ENCODE measurements around the gene DNMT3B. TPM values are rescaled to one million over a fixed set of nuclear protein-coding genes. Genes with fewer than 3 reads are reported as not detected.
"Not testable (repeated sequence)": the region's sequence is repeated elsewhere in the genome, so short reads cannot be mapped to it uniquely, and the experiment has no call there.

DNMT3B gene
- total RNA-seq, 1 experiment from 2014 or later, result 1.2 TPM

DNA sequence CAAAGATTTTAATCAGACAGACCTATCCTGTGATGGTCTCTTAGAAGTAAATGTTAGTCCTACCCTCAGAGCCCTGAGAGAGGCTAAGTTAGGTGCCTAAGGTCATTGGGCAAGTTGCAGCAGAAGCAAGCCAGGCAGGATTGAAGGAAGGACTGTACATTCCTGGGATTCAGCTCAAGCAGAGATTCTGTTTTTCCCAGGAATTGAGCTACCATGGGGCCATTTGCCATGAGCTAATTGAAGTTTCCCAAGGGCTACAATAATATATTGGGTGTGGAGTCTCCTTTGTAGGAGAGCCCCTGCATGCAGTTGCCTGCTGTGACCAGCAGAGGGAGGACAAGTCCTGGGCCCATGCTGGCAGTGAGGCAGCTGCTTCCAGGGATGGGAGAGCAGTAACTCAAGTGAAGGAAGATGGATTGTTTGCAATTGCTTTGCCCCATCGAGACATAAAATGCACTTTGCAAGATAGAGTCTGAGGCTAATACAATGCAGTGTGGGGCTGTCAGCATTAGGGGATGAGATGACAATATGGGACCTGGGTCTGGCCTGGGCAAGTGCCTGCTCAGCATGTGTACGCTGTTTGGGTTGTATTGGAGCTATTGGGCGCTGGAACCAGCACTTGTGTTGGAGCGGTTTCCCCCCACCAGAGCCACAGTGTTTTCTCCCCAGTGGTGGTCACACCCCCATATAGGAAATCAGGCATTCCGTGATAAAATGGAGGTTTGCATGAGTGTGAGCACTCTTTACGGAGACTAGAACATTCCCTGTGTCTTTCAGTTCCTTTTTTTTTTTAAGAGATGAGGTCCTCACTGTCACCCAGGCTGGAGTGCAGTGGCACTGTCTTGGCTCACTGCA, 27.9 kb downstream of the DNMT3B start:
- DNase-seq (ENCODE audit: low read depth), result peak; percentile 63

DNA sequence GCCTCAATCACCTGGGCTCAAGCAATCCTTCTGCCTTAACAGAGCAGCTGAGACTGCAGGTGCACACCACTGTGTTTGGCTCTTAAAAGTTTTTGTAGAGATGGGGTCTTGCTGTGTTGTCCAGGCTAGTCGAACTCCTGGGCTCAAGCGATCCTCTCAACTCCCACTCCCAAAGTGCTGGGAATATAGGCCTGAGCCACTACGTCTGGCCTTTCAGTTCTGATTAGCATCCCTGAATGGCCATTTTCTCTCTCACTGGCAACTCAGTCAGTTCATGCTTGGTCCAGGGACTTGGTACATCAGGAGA, 28.5 kb downstream of the DNMT3B start:
- DNase-seq (ENCODE audit: low read depth), result no peak

DNA sequence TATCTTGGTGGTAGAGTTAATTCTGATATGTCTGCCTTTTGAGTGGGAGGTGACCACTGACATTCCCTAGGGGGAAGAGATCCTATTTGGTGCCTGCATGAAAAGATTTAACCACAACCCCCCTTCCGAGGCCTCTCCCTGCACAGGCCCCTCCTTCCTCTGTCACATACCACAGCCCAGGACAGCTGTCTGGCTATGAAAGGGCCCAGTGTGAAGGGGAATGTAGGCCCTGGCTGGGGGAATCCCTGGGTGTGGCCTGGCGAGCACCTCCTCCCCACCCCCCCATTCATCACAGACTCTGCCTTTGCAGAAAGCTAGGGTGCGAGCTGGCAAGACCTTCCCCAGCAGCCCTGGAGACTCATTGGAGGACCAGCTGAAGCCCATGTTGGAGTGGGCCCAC, 30.1 kb downstream of the DNMT3B start:
- DNase-seq (ENCODE audit: low read depth), result peak; percentile 74

DNA sequence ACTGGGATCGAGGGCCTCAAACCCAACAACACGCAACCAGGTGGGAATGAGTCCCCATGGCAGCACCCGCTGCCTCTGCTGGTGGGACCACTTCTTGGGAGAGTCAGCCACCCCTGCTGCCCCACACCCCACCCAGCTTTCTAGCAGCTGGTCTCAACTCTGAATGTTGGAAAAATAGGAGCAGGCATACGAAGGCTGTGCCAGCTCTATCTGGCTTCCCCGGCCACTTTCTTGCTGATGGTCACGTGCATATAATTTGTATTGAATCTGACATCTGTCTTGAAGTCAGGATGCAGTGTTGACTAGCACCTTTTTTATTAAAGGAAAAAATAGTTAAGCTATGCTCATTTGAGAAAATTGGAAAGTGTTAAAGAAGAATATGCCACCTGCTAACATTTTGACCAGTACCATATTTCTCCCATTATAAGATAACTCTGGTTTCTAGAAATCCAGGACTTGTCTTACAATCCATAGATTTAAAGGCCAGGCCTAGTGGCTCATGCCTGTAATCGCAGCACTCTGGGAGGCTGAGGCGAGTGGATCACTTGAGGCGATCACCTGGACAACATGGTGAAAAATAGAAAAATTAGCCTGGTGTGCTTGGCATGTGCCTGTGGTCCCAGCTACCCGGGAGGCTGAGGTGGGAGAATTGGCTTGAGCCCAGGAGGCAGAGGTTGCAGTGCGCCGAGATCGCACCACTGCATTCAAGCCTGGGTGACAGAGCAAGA, 30.7 kb downstream of the DNMT3B start:
- DNase-seq (ENCODE audit: low read depth), result no peak

DNA sequence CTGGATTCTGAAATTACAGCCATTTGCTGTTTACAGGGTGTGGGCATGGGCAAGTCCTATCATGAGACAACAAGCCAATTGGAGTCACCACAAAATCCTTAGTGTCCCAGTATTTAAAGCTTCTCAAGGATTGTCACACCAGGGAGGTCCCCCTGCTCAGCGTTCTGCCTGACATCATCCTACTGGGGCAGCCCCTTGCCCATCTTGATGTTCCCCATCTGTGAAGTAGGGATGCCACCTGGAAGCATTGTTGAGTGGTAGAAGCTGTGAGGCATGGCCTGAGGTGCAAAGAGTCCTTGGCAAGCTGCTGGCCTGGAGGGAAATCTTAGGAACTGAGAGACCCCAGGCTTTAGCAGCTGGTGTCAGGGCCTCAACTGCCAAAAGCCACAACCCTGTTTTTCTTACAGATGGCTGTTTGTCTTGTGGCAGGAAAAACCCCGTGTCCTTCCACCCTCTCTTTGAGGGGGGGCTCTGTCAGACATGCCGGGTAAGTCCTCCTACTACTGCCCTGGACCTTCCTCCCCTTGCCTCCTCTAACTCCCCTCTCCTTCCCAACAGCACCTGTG, 34.3 kb downstream of the DNMT3B start:
- DNase-seq (ENCODE audit: low read depth), result no peak

DNA sequence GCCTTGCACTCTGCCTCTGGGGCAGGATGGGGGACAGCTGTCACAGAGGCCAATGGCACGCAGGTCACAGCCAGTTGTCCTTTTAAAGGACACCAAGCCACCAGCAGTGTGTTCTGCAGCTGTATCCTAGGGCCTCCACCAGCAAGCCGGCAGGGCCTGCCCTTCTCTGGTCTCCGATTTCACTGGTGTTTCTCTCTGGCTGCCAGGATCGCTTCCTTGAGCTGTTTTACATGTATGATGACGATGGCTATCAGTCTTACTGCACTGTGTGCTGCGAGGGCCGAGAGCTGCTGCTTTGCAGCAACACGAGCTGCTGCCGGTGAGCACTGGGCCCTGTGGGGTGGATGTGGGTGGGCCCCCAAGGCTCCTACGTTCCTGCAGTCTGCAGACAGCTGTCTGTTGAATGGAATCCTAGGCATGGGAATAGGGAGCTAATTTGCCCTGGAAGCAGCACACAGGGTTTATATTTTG, 34.8 kb downstream of the DNMT3B start:
- peak; percentile 15 for DNase-seq (ENCODE audit: low read depth)

DNA sequence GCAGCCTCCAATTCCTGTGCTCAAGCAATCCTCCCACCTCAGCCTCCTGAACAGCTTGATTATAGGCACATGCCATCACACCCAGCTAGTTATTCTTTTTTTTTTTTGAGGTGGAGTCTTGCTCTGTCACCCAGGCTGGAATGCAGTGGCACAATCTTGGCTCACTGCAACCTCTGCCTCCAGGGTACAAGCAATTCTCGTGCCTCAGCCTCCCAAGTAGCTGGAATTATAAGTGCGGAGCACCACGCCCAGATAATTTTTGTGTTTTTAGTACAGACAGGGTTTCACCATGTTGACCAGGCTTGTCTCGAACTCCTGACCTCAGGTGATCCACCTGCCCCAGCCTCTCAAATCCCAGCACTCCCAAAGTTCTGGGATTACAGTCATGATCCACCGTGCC, 35.4 kb downstream of the DNMT3B start:
- DNase-seq (ENCODE audit: low read depth), result not testable (repeated sequence)

DNA sequence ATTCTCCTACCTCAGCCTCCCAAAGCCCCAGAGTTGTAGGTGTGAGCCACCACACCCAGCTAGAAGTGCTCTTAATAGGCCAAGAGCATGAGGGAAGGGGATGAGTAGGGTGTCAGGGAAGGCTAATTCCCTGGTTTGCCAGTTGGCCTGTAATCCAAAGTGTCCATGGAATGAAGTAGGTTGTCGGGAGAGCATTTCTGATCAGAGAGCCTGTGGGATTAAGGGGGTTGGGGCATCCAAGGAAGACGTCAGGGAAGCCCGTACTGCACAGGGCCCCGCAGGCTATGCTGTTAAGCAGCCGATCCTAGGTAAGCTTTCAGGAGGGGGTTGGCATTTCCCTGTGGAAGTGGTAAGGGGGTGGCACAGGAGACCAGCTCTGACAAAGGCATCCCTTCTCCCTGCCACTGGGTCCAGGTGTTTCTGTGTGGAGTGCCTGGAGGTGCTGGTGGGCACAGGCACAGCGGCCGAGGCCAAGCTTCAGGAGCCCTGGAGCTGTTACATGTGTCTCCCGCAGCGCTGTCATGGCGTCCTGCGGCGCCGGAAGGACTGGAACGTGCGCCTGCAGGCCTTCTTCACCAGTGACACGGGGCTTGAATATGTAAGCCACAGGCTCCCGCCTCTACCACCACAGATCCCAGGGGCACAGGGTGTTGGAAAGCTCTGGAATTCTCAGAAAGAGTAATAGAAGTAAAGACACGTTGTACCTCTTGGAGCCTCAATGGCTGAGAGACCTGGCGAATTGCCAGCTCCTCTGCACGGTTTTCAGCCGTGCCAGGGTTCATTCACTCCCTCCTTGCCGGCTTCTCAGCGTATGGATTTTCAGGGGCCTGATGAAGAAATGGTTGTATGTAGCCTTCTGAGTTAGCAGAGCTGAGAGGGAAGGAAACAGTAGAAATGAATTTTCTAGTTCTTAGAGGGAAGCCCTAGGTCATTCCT, 36.1 kb downstream of the DNMT3B start:
- DNase-seq (ENCODE audit: low read depth), result no peak

DNA sequence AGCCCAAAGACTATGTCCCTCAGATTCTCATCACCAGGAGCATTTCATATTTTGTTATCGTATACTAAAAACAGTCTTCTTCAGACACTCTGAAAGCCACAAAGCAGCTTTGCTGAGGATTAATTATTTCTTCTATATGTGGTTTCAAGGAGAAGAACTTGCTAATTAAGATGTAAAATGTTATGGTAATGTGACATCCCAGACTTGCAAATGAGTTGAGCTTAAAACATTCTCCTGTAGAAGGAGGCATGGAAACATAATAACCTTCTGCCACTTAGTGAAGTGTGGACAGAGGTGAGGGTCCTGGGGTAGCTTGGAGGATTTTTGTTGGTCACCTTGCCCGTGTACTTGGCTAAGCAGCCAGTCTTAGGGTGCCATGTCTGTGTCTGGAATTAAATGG, 40.9 kb downstream of the DNMT3B start:
- DNase-seq (ENCODE audit: low read depth), result no peak

DNA sequence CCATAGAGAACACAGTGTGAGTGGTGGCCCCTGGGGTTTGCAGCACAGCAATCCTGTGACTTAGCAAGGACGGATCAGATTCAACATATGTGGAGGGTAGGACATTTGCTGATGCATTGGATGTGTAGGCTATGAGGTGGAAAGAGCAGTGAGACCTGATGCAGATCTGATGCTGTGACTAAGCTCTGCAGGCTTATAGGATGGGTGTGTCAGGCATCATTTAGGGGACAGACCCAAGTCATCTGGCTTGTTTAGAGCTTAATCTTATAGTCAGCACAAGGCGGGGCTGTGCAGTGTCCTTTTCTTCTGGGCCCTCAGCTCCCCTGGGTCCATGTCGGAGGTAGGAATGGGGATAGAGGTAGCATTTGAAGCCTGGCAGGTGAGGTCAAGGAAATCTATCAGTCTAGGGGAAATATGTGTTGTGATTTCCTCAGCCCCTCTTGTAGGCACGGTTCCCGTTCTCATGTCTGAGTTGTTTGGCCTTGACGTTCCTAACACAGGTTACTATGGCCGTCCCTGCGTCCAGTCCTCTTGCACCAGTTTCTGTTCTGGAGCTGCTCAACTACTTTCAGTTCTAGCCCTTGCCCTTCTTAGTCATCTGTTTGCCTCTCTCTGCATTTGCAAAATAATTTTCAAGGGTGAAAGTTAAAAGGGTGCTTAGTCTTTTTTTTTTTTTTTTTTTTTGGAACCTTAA, 42.0 kb downstream of the DNMT3B start:
- no peak for DNase-seq (ENCODE audit: low read depth)

DNA sequence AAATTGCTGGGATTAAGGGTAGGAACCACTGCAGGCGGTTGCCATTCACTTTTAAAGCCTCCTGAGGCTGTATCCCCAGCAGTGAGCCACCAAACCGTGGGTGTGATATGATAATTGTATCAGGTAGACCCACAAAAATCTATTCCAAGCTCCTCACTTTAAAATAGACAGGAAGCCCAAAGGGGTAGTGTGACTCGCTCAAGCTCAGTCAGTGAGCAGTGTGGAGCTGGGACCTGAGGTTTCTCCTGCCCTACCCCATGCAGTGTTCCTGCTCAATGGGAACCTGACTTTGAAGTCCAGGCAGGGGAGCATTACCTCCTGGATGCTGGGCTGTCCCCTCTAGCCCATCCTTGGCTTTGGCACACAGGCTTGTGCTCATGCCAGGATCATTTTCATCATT, 42.6 kb downstream of the DNMT3B start:
- DNase-seq (ENCODE audit: low read depth), result no peak

DNA sequence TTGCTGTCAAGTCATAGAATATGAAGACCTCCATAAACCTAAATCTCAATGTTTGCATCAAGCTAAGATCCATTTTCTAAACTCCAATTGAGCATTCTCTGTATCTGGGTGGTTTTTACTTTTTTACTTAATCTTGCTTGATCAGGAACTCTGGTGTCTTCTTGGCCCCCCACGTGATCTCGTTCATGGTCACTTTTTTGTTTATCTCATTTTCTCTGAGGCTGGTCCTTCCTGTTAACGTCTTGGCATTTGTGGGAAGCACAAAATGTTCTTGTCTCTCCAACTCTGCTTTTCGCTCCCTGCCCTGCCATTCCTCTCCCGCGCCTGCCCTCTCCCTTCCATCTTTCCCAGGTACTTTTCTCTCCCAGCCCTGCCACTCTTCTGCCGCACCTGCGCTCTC, 43.5 kb downstream of the DNMT3B start:
- no peak for DNase-seq (ENCODE audit: low read depth)

DNA sequence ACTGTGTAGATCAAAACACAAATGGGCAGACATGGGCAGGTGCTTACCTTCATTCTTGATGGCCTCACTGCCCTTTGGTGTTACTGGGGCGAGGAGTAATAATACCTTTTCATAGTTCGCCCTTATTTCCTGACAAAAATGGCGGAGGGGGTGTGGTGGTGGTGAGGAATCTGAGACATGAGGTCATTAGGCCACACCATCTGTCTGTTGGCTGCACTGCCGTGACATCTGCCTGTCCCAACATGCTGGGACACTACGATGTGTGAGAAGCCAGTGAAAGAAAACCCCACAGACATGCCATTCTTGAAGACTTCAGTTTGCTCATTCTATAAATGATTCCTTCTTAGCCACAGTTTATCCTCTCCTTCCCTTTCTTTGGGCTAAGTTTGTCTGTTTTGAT, 44.2 kb downstream of the DNMT3B start:
- no peak for DNase-seq (ENCODE audit: low read depth)

DNA sequence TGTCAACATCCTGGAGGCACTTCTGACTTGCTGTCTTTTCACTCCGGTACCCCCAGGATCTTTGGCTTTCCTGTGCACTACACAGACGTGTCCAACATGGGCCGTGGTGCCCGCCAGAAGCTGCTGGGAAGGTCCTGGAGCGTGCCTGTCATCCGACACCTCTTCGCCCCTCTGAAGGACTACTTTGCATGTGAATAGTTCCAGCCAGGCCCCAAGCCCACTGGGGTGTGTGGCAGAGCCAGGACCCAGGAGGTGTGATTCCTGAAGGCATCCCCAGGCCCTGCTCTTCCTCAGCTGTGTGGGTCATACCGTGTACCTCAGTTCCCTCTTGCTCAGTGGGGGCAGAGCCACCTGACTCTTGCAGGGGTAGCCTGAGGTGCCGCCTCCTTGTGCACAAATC, 45.5 kb downstream of the DNMT3B start:
- DNase-seq (ENCODE audit: low read depth), result no peak

DNA sequence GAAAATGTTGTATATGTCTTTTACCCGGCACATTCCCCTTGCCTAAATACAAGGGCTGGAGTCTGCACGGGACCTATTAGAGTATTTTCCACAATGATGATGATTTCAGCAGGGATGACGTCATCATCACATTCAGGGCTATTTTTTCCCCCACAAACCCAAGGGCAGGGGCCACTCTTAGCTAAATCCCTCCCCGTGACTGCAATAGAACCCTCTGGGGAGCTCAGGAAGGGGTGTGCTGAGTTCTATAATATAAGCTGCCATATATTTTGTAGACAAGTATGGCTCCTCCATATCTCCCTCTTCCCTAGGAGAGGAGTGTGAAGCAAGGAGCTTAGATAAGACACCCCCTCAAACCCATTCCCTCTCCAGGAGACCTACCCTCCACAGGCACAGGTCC, 46.3 kb downstream of the DNMT3B start:
- no peak for DNase-seq (ENCODE audit: low read depth)

DNA sequence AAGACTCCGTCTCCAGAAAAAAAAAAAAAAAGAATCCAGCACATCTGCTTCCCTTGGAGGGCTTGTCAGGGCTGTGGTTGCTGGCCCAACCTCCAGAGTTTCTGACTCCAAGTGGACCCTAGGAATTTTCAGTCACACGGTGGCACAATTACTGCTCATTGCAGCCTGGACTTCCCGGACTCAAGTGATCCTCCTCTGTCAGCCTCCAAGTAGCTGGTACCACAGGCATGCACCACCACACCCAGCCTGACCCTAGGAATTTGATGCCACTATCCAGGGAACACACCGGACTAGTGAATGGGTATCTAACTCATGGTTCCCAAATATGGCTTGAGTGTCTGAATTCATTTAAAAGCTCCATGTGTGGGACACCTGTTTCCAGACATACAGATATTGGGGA, 47.7 kb downstream of the DNMT3B start:
- DNase-seq (ENCODE audit: low read depth), result no peak

DNA sequence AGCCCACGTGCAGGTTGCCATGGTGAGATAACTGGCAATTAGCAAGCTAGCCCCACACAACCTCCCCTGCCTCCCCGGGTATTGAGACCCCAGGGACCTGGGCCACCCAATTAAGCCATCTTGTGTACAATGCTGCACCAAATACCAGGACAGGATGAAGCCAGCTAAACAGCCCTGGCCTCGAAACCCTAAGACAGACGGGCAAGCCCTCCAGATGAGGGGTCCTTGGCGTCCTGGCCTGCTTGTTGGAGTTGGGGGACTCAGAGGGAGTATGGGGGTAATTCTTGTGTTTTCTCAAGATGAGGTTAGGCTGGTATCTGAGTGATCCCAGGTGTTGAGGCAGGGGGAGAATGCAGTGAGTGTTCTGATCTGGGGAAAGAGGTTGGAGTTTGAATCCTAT, 48.8 kb downstream of the DNMT3B start:
- DNase-seq (ENCODE audit: low read depth), result no peak

DNA sequence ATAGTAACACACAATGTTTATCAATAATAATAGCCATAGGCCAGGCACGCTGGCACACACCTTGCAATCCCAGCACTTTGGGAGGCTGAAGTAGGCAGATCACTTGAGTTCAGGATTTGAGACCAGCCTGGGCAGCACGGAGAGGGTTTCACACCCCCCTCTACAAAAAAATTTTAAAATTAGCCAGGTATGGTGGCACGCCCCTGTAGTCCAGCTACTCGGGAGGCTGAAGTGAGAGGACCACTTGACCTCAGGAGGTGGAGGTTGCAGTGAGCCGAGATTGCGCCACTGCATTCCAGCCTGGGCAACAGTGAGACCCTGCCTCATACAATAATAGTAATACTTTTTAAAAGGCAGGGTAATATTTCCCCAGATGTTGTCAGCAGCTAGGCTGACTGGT, 49.7 kb downstream of the DNMT3B start:
- no peak for DNase-seq (ENCODE audit: low read depth)

DNA sequence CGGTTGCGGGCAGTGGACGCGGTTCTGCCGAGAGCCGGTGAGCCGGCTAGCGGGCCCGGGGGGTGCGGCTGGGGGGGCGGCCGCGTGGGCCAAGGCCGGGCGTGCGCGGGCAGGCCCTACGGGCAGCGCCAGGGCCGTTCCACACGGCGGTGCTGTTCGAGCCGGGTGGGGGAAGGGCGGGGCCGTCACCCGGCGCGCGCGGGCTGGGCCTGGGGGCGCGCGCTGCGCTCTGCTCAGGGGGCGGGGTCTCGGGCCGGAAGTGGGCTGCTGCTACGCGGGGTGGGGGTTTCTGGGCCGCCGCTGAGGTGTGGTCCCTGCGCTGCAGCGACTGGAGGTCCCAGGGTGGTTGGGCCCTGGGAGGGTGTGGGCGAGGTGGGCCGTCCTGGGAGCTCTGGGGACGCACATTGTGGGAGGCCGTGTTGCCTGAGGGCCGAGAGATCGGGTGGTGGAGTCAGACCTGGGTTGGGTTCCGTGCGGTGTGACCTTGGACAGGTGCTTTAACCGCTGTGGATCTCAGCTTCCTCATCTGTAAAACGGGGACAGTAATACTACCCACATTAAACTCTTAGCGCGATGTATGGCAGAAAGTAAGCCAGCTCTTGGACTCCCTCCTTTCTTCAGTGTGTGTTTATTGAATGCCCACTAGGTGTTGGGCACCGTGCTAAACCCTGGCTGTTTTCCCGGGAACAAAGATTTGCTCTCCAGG, 58.0 kb downstream of the DNMT3B start:
- DNase-seq (ENCODE audit: low read depth), result peak; percentile 54

DNA sequence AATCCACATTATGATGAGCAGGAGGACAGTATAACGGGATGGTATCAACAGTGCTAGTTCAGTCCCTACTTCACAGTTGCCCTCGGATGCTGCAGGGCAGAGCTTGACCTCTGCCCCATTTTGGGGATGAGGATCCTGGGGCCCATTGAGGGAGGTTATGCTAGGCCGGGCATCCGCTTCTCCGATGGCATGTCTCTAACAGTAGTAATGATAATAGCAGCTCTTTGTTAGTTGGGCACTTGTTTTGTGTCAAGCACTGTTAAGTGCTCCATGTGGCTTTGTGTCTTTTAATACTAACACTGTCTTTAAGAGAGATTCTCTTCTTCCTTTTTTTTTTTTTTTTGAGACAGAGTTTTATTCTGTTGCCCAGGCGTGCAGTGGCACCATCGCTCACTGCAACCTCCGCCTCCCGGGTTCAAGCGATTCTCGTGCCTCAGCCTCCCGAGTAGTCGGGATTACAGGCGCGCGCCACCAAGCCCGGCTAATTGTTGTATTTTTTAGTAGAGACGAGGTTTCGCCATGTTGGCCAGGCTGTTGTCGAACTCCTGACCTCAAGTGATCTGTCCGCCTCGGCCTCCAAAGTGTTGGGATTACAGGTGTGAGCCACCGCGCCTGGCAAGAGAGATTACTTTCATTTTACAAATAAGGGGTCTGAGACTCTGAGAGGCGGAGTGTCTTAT, 58.7 kb downstream of the DNMT3B start:
- DNase-seq (ENCODE audit: low read depth), result no peak

All from LHCN-M2 (cell line).